Measurements from ENCODE around the gene ZNF655.

DNA sequence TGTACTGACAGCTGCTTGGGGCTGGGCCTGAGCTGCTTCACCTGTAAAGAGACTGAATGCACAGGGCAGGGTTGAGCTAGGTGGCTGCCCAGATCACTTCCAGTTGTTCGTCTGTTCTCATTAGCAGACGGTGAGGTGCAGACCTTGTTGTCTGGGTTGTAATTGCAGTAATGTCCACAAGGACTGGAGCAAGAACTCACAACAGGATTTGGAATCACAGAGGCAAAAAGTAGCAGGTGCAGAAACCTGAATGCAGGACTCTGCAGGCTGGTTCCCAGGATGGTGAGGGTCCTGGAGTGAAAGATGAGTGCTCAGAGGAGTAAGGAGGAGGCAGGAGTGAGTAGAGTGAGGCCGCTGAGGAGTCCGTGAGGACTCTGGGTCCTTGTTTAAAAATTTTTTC, 67.5 kb downstream of the ZNF655 start:
- TF ChIP-seq, protein P1, sequence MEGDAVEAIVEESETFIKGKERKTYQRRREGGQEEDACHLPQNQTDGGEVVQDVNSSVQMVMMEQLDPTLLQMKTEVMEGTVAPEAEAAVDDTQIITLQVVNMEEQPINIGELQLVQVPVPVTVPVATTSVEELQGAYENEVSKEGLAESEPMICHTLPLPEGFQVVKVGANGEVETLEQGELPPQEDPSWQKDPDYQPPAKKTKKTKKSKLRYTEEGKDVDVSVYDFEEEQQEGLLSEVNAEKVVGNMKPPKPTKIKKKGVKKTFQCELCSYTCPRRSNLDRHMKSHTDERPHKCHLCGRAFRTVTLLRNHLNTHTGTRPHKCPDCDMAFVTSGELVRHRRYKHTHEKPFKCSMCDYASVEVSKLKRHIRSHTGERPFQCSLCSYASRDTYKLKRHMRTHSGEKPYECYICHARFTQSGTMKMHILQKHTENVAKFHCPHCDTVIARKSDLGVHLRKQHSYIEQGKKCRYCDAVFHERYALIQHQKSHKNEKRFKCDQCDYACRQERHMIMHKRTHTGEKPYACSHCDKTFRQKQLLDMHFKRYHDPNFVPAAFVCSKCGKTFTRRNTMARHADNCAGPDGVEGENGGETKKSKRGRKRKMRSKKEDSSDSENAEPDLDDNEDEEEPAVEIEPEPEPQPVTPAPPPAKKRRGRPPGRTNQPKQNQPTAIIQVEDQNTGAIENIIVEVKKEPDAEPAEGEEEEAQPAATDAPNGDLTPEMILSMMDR (IDR thresholded peaks at IDR 0.05), result no peak
- TF ChIP-seq POLR2A (IDR thresholded peaks at IDR 0.05), result no peak

Measured in uterus (tissue), 2 donors.